Left ventricle myocardium superior (tissue), 1 donor: ENCODE data around the gene SEL1L3. TPM values are rescaled to one million over a fixed set of nuclear protein-coding genes. Genes with fewer than 3 reads are reported as not detected.

ENCODE experiments used
- ATAC-seq: fragments of 200-7000 bp; cut with Tn5 transposase; one replicate; pipeline ENCODE4 v1.9.1; 2020; ENCODE audit warnings: mild to moderate bottlenecking, moderate library complexity
- DNase-seq: peaks from one replicate; pipeline ENCODE4 v3.0.0-alpha.2; 2020
- intact Hi-C: fragments of 100-400 bp; cut with micrococcal nuclease; formaldehyde crosslinking; loops from one replicate; pipeline ENCODE4 v1.11.0; 2022
- total RNA-seq: library from RNA; stranded (reverse); fragmentation: NEBNext Ultra II Directional; extraction: Animal tissue kit (Norgen Biotek cat#: 25700); gene quantifications from one replicate; pipeline ENCODE4 v1.2.1, GENCODE V29; 2021
- donor health status: DM: no; HTN: yes; CAD: no; lungs with severe emphysema.

SEL1L3 gene
- total RNA-seq, 1 donor from 2014 or later, result 2.8 TPM

DNA sequence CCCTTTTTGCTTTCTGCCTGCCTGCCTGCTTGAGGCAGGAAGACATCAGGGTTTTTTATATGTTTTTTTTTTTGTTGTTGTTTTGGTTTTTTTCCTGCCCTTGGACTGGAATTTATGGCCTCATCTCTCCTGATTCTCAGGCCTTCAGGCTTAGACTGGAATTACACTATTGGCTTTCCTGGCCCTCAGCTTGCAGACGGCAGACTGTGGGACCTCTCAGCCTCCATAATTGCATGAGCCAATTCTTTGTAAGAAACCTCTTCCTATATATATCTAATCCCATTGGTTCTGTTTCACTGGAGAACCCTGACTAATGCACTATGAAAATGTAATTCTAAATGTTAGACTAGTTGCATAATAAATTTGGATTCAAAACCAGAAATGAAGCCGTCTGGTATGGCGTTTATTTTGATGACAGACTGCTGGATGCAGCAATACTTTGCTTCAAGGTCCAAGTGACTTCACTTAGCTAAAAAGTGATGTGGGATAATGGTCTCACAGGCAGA lies 59.0 kb downstream of the SEL1L3 start:
- intact Hi-C loops, result no loop called here
- ATAC-seq (peak; percentile 22), DNase-seq (no peak)

DNA sequence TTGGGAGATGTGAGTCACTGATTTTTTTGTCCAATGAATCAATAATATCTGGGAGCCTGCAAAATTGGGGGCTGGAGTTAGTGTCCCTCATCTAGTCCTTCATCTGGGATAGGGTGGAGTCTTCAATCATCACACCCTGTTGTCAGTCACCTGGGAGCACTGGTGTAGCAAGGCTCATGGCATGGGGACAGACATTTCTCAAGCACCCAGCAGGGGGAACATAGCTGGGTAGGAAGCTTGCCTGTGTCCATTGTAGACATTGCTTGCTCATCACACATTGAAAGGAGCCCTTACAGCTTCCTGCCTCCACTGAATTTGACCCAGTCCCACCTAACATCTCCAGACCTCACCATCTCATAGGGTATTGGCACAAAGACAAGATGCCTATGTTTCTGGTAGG lies 61.2 kb downstream of the SEL1L3 start:
- intact Hi-C loops, result no loop called here
- DNase-seq (no peak), ATAC-seq (no peak)

DNA sequence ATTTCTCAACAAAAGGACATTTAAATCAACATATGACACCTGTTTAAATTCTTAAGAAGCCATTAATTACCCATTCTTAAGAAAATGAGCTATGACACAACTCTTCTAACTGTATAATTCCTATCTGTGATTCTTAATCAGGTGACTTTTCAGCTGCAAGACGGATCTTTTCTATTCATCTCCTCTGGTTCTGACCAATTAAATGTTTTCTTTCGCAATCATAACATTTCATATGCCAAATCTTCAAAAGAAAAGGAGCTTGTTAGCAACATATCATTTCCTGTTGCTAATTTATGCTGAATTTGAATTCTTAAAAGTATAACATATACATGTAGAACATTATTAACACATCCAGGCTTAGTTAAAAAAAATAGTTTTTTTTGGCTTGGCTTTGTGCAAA lies 62.5 kb downstream of the SEL1L3 start:
- intact Hi-C loops, result no loop called here

DNA sequence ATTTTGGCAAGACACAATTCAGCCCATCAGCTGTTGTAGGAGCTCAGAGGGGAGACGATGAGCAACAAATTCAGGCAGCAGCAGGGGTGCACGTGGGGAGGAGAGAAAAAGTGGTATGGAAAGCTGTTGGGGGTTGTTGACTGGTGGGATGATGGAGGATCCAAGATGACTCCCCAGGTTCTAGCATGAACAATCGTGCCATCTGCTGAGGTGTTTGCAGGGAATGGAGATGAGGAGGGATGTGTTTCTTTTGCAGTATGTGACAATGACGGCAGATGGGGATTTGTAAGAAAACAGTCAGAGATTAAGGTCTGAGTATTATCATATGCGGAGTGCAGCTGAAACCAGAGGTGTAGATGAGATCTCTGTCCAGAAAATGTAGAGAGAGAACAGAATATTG lies 63.3 kb downstream of the SEL1L3 start:
- ATAC-seq (no peak), DNase-seq (no peak)
- intact Hi-C loops, result no loop called here

More for the DNA sequence above, 62.5 kb downstream of the SEL1L3 start:
- DNase-seq (no peak), ATAC-seq (no peak)

DNA sequence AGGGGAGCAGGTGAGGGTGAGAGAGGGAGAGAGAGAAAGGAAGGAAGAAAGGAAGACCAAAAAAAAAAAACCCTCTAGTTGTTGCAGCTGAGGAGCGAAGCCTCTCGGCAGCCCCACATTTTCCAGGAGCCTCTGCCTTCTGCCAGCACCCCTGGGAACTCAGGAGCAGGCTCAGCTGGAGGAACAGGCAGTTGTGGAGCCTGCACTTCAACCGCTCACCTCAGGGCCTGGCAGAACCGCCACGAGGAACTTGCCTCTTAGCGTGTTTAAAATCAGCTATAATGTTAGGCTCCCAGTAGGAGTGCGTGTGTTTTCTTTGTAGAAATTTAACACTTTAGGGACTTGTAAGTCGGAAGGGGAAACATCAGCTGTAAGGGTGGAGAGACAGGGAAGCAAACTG lies 65.7 kb downstream of the SEL1L3 start:
- no peak for DNase-seq
- intact Hi-C loops, result no loop called here
- no peak for ATAC-seq

DNA sequence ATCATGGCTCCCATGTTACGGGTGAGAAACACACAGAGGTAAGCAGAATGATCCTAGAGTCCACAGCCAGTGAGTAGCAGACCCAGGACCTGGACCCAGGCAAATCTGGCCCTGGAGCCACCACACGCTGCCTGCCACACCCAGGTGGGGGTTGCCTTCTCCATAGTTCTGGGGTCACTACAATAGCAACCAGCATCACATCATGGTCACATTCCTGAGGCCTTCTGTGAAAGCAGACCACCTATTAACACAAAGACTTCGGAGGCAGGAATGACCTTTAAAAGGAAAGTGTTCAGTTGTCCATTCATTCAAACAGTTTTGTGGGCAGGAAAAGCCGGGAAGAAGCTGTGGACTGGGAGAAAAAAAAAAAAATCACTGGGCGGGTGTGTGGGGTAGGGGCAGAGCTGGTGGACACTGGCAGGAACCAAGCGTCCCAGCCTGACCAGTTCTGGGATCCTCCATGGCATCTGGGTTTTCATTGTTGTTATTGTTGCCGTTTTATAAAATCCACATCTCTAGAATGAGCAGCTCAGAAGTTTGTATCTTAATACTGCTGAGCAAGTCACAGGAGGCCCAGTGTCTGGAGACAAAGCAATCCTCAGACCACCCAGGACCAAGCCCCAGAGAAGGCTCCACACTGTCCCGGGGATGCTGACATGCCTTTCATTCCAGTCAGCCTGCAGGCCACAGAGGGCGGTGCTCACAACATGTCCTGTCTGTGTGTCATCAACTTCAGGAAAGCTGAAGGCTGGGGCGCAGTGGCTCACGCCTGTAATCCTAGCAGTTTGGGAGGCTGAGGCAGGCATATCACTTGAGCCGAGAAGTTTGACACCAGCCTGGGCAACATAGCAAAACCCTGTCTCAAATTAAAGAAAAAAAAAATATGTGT lies 67.0 kb downstream of the SEL1L3 start:
- ATAC-seq (no peak), DNase-seq (no peak)
- intact Hi-C loops, result no loop called here

DNA sequence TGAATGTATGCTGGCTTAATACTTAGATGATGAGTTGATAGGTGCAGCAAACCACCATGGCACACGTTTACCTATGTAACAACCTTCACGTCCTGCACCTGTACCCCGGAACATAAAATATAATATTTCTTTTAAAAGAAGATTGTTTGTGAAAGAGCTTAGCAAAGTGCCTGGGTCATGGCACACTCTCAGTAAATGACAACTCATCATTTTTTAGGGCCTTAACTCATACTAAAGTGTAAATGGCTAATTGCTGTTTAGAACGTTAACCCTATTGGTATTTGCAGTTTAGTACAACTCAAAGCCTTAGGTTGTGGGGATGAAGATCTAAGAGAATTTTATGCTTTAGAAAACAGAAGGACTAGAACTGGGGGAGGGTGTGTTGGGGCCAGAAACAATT lies 67.7 kb downstream of the SEL1L3 start:
- intact Hi-C loops, result no loop called here
- no peak for ATAC-seq

DNA sequence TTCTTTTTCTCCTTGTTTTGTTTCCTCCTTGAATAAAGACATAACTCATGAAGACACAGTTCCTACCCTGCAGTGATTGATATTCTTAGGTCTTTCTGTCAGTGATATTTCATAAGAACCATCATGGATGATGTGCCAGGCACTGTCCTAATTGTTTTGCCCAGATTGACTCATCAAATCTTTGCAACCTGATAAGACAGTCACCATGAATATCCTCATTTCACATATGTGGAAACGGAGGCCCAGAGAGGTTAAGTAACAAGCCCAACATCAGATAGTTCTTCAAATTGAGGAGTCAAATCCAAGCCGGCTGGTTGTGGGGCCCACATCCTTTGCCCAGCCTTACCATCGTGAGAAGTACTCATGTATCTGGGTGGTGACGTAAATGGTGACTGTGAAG lies 69.9 kb downstream of the SEL1L3 start:
- DNase-seq (no peak), ATAC-seq (no peak)
- intact Hi-C loops, result no loop called here

More for the DNA sequence above, 67.7 kb downstream of the SEL1L3 start:
- no peak for DNase-seq

DNA sequence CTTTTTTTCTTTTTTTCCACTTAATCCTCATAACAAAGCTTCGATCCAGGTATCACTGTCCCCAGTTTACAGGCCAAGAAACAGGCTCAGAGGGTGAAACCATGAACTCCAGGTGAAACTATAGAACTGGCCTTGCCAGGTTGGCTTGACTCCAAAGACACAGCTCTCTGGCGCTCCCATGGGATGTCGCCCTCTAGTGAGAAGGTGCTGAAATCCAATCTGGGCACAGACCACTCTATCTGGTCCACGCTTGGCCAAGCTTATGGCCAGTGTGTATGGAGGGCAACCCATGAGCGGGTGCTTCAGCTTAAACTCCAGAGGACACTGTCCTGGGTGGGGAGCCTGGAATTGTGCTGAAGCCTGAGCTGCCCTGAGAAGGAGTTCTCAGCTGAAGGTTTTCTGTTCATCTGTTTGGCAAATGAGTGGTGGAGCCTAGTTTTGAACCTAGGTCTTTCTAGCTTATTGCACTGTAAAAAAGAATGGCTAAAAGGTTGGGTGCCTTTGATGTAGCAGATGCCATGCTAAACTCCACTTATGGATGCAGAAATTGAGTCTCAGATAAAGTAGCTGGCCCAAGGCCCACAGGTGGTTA lies 70.5 kb downstream of the SEL1L3 start:
- ATAC-seq (peak; percentile 43), DNase-seq (no peak)
- intact Hi-C loops, result no loop called here

DNA sequence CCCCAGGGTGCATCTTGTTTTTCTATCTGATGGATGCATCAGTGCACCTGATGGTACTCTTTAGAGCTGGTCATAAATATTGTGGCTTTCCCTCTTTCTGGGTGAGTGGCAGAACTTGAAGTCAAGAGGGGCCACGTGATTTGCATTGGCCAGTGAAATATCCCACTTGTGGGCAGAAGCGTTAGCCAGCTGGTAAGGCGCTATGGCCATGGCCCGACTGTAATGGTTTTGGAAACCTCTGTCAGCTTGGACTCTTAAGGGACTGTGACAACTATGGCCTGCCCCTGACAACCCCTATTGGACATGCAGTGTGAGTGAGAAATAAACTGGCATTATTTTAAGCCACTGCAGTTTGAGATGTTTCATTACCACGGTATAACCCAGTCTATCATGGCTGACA lies 72.8 kb downstream of the SEL1L3 start:
- ATAC-seq (no peak), DNase-seq (no peak)
- intact Hi-C loops, result no loop called here

DNA sequence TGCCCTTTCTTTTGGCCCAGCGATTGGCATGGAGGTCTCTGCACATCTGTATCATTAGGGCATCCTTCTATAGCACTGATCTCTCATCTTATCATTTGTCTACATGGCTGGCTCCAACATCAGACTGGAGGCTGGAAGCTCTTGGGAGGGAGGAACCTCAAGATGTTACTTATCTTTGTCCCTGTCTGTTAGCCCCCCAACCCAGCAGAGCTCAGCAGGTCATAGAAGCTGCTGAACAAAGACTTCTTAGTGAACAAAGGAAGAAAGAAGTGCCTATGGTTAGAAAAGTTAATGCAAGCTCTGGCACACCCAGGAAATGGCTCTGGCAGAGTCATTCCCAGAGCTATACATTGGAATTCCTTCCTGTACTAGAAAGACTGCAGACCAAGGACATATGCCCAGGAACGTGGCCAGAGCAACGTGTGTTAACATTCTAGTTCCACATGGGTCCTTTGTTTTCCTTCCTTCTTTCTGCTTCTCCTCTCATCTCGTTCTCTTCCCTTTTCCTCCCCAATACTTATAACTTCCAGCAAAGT lies 74.0 kb downstream of the SEL1L3 start:
- DNase-seq, result no peak
- intact Hi-C loops, result no loop called here
- ATAC-seq, result no peak

DNA sequence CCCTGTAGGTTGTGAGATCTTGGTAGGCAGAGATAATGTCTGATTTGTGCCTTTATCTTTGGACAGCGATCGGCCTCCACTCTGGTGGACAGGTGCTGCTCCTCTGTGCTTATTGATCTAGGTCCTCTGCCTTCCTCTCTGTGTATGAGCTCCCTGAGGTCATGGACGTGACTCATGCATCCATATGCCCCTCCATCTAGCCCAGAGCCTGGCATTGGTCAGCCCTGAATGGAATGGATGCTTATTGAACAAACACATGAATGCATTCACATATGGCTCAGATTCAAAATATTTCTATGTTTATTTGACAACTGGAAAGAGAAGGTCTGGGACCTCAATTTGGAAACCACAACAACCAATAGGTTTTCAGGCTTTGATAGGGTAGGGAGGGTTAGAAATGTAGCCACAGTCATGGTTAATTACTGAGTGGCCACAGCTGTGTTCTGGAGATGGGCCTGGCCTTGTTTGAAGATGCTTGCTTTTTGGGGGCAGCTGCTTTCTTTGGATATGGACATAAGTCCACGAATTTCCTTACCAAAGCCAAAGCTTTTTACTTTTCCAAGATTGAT lies 76.2 kb downstream of the SEL1L3 start:
- ATAC-seq (no peak), DNase-seq (no peak)
- intact Hi-C loops, result no loop called here

DNA sequence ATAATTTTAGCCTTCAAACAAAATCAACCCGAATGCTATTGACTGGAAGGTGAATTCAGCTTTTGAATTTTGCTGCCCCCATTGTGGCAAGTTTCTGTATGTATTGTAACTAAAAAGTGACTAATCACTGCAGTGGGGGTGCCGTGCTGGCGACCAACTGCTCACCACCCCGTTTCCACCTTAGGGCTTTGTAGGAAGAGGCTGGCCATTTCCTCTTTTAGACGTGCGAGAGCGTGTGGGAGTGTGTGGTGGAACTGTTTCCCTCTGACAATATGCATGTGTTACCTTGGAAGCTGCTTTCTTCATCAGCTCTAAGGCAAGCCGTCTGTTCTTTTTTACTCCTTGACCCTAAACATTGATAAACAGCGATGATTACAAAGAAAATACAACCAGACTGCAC lies 78.8 kb downstream of the SEL1L3 start:
- DNase-seq, result no peak
- intact Hi-C loops, result no loop called here
- ATAC-seq, result no peak

DNA sequence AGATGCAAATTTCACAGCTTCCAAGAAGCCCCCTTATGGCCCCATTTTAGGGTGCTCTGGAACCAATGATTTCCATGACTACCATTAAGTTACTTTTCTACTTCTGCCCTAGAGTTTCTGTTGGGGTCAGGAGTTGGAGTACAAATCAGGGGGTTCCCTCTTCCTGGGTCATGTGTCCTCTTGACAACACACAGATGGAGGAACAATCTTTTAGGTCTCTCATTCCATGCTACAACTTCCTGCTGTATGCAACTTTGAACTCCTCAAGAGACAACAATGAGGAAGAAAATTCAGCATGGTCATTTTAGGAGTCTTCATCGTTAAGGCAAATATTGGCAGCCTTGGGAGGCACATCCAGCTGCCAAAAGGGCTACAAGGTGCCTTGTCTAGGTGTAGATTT lies 79.7 kb downstream of the SEL1L3 start:
- no peak for DNase-seq
- ATAC-seq, result no peak
- intact Hi-C loops, result no loop called here

DNA sequence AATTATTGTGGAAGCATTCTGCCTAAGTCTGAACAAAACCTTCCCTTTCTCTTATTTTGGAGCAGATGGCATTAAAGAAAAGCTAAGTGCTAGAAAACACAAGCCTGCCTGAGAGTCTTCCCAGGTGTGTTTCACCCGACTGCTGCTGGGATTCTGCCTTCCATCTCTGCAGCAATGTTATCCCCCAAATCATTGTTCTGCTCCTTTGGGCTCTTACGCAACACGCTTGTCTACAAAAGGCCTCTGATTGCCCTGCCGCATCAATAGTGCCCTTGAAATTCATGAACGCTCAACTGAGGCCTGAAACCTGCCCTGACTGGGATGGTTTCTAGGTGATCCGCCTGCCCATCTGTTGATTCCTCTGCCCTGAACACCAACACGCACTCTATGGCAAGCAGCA lies 80.3 kb downstream of the SEL1L3 start:
- intact Hi-C loops, result no loop called here
- ATAC-seq (no peak), DNase-seq (no peak)

DNA sequence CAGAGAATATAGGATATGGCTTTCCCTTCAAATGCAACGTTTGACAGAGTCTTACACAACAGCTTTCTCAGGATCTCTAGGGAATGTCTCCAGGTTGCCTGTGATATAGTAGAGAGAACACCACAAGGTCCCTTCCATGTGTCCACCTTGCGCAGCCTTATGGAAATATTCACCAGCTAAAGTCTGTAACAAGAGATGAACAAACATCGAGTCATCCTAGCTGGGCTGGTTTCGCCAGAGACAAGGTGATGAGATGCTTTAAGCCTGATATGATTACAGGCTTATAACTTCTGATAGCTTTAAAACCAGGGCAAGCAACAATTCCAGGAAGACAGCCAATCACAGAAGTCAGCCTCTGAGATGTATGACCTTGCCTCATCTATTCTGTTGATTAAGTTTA lies 83.8 kb downstream of the SEL1L3 start:
- no peak for DNase-seq
- intact Hi-C loops, result no loop called here
- ATAC-seq, result no peak

DNA sequence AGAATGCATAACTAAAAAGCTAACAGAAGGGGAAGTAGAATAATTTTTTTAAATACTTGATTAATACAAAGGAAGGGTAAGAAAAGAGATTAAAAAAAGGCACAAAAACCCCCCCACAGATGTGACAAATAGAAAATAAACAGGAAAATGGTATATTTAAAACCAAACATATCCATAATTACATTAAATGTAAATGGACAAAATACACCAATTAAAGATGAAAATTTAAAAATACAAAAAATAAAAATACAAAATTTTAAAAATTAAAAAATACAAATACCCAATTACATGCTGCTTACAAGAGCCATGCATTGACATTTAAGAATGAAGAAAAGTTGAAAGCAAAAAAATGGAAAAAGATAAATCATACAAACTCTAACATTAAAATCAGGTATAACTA lies 86.0 kb downstream of the SEL1L3 start:
- intact Hi-C loops, result no loop called here
- DNase-seq, result no peak
- ATAC-seq, result no peak

DNA sequence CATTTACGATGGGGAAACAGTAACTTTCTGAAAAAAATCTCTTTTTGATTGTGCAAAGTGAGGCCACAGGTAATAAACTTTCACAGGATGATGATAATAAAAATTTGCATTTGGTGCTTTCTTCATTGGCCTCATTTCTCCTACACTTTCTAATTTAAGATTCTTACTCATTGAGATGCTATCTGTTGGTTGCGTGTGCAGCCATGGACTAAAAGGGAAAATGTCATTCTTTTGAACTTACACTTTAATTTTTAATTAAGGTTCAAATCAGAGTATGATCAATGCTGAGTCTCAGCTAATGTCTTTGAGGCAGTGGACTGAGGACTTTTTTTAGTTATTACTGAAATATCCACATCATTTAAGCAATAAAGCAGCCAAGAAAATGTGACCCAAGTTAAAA lies 87.6 kb downstream of the SEL1L3 start:
- ATAC-seq (no peak), DNase-seq (no peak)
- intact Hi-C loops, result no loop called here

DNA sequence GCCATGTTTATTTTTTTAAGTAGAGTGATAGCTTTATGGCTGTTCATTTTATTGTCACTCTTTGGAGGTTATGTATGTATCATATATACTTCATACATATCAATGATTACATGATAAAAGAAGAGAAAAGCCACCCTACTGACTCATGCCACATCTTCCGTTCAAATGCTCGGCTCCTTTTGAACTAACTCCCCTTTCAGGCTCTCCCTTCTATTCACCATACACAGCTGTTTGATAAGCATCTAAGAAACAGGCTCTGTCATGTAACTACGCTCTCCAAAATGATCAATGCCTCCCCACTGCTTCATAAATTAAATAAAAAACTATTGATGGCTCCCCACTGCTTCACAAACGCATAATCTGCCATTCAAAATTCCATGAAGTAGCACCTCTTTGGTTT lies 89.4 kb downstream of the SEL1L3 start:
- ATAC-seq (no peak), DNase-seq (no peak)
- intact Hi-C loops, result no loop called here

DNA sequence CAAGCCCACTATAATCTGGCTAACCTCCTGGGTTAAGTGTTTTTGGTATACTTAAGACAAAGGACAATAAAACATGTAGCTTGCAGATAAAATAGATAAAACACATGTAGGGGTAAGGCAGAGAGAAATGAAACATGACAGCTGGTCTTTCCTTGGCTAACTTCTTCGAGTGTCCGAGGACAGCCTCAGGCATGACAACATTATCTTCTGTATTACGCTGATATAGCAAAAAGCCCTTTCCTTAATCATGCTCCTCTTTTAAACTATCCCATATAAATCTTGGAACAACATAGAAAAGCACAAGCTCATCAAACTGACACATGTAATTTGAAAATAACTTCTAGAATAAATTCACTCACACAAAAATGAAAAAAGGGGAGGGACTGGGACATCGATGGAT lies 91.1 kb downstream of the SEL1L3 start:
- ATAC-seq (no peak), DNase-seq (no peak)
- intact Hi-C loops, result no loop called here
